OCI-LY3 (cell line): ENCODE results near the gene MRPS23.

Source experiments
- CTCF ChIP-seq: fragments of 200-600, 300-600 bp; sonication (generic); IDR thresholded peaks from 2 replicates; pipeline ENCODE4 v1.5.1; 2014; ENCODE audit warnings: antibody characterized with exemption, low read length, low read depth
- EZH2phosphoT487 ChIP-seq: fragments of 200-600 bp; shearing (Covaris generic); IDR thresholded peaks from 2 replicates; pipeline ENCODE4 v1.6.1; 2018; ENCODE audit warnings: antibody characterized with exemption, mixed run types, low read depth

DNA sequence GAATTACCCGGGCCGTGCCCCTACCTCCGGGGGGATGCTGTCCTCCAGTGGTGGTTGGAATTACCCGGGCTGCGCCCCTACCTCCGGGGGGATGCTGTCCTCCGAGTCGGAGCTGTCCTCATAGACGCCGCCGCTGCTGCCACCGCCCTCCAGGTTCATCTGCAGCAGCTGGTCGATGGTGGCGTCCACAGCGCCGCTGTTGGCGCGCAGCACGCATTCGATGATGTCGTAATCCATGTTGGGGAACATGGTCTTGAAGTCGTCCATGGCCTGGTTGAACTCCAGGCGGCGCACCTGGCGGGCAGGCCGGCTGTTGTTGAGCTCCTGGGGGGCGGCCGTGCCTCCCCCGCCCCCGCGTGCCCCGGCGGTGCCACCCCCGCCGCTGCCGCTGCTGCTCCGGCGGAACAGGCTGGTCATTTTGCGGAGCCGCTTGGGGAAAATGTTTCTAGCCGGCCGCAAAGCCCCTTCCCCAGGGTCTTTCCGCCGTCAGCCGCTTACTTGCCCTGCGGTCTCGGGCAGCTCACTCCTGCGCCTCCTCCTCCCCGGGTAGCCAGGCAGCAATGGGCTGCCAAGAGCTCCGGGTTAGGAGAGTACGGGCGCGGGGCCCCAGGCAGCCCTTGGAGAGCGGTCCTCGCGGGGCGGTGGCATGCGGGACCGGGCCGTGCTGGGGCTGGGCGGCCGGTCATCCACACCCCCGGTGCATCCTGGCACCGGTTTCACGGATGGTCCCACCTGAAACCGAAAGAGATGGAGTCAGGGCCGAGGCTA, 35.5 kb upstream of the MRPS23 start:
- TF ChIP-seq CTCF, result no peak
- no peak for TF ChIP-seq EZH2phosphoT487
